Measurements from ENCODE around the gene SLC25A51. TPM values are rescaled to one million over a fixed set of nuclear protein-coding genes. Genes with fewer than 3 reads are reported as not detected.
A peak's percentile ranks its signal among the peaks of the same experiment; 100 is the strongest.

Gene SLC25A51
- total RNA-seq, 1 donor from 2014 or later = 24.1 TPM

- TF ChIP-seq CTCF (conservative IDR thresholded peaks at IDR 0.05; ENCODE audit: low read depth, low read length) = no peak
- DNase-seq (ENCODE audit: low read depth) = peak; percentile 65
- no peak overlapping the region for H3K4me3 ChIP-seq (ENCODE audit: low read depth, low read length)
These were observed 39.7 kb upstream of the SLC25A51 start for GRCh38 chr9:37943345-37944265.

DNA sequence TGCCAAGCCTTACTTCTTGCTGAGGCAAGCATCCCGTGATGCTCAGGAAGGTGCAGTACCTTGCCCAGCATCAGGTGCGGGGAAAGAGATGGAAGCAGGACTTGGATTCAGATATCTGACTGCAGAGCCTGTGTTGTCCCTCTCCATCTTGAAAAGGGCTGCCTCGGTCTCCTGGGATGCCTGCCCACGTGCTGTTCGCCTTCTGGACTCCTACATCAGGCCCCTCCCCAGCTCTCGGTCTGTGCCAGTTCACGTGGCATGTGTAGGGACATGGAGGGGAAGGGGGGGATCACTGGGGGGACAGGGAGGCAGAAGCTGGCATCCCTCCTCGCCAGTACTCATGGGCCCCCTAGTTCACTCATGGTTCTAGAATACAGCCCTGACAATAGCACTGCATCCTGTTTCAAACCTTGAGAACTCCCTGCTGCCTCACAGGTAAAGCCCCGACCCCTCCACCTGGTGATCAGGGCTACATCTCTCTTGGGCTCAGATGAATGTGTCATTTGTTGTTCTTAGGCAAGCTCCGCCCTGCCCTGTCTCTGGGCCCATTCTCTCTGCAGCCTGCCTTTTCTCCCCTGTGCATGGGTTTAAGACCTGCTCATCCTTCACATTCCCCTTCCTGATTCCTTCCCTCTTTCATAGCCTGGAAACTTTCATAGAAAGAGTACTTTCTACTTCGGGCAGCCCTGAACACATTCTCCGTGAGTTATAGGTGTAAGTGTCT is 38.9 kb upstream of the SLC25A51 start:
- DNase-seq (ENCODE audit: low read depth) = no peak
- no peak for TF ChIP-seq CTCF (conservative IDR thresholded peaks at IDR 0.05; ENCODE audit: low read depth, low read length)
- no peak overlapping the region for H3K4me3 ChIP-seq (ENCODE audit: low read depth, low read length)

DNA sequence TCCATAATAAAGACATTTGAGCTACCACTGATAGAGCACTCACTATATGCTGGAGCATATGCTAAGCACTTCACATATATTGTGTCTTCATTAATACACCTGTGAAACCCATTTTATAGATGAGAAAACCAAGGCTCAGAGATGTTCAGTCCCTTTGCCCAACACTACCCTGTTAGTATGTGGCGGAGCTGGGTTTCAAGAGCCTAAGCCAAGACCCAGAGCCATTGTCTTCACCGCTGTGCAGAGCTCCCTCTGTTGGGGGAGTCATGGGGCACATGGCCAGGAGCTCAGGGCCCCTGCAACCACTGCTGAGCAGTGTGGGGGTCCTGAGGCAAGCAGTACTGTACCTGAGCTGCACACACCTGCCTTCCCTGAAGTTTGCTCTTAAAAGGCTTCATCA is 37.3 kb upstream of the SLC25A51 start:
- no peak for DNase-seq (ENCODE audit: low read depth)
- no peak overlapping the region for H3K4me3 ChIP-seq (ENCODE audit: low read depth, low read length)
- TF ChIP-seq CTCF (conservative IDR thresholded peaks at IDR 0.05; ENCODE audit: low read depth, low read length) = no peak

- no peak overlapping the region for H3K4me3 ChIP-seq (ENCODE audit: low read depth, low read length)
- TF ChIP-seq CTCF (conservative IDR thresholded peaks at IDR 0.05; ENCODE audit: low read depth, low read length) = no peak
- DNase-seq (ENCODE audit: low read depth) = no peak
These were observed 35.7 kb upstream of the SLC25A51 start for GRCh38 chr9:37939575-37940095.

DNA sequence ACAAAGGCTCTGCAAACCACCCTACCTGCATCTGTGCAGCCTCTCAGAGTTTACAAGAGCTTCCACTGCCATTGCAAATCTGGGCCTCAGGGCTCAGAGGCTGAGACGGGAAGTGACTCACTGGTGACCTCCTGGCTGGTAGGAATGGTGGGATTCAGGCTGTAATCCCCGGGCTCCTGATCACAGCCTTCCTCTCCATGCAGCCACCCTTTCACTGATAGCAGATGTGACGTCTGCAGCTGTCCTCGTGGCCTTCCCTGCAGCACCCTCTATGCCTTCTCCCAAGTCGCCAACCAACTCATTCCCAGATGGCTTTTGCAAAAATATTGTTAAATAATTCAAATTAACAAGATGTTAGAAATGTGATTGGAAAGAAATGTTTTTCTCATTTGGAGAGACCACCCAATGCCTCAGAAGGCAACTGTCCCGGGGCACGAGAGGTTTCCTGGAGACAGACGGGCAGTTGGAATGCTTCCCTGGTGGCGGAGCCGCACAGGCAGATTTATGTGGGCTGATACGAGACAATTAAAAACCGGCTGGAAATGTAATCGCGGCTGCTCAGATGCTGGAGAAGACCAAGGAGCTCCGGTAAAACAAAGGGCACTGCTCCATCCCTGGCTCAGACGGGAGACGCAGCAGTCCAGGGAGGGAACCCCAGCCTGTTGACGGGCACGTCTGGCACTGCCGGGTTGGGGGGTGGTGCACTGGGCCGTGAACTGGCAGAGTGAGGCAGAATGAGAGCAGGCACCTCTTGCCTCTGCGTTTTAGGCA is 34.4 kb upstream of the SLC25A51 start:
- TF ChIP-seq CTCF (conservative IDR thresholded peaks at IDR 0.05; ENCODE audit: low read depth, low read length) = no peak
- no peak overlapping the region for H3K4me3 ChIP-seq (ENCODE audit: low read depth, low read length)
- DNase-seq (ENCODE audit: low read depth) = no peak

DNA sequence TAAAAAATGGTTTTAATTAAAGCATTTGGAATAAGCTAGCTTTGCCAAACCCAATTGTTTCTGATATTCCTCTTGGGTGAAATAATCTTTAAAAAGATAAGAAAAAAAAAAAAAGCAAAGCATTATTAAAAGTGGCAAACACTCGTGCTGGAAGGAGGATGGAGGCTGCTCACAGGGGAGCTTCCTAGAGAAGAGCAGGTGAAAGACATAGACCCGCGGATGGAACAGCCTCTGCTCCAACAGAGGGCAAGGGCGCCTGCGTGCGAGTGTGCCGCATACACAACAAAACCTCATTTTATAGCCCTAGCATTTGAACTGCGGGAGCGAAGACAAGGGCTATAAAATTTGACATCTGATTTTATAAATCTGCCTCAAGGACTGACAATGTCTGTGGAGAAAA is 33.4 kb upstream of the SLC25A51 start:
- TF ChIP-seq CTCF (conservative IDR thresholded peaks at IDR 0.05; ENCODE audit: low read depth, low read length) = no peak
- no peak overlapping the region for H3K4me3 ChIP-seq (ENCODE audit: low read depth, low read length)
- DNase-seq (ENCODE audit: low read depth) = no peak
